Muscle of leg (tissue), 11 donors: ENCODE results near the gene TRIM7. TPM values are rescaled to one million over a fixed set of nuclear protein-coding genes. Genes with fewer than 3 reads are reported as not detected.

Experiments used
- DNase-seq: peaks from one replicate; pipeline ENCODE4 v3.0.0; 2013
- H3K27ac ChIP-seq: one replicate; pipeline ENCODE4 v1.5.1; 2013; ENCODE audit warnings: mild to moderate bottlenecking, low read length, control low read depth
- H3K27me3 ChIP-seq: one replicate; pipeline ENCODE4 v1.6.1; 2013; ENCODE audit warnings: low read length; ENCODE audit not compliant: control insufficient read depth, insufficient read depth
- H3K36me3 ChIP-seq: one replicate; pipeline ENCODE4 v1.6.1; 2013; ENCODE audit warnings: low read length; ENCODE audit not compliant: control insufficient read depth, insufficient read depth
- H3K4me1 ChIP-seq: one replicate; pipeline ENCODE4 v1.6.1; 2013; ENCODE audit warnings: low read length; ENCODE audit not compliant: control insufficient read depth, insufficient read depth
- H3K4me3 ChIP-seq: one replicate; pipeline ENCODE4 v1.5.1; 2013; ENCODE audit warnings: low read length, control low read depth
- H3K9me3 ChIP-seq: replicated peaks from 2 replicates; pipeline ENCODE4 v1.6.1; 2013; ENCODE audit warnings: low read depth, low read length; ENCODE audit not compliant: control insufficient read depth
- WGBS: methylation state at CpG from one replicate; pipeline ENCODE4 v1.1.5; 2013; ENCODE audit warnings: missing lambda C conversion rate; ENCODE audit not compliant: insufficient coverage; 5-methylcytosine and 5-hydroxymethylcytosine counted together
- polyA plus RNA-seq, 8 donors: library from polyadenylated mRNA; unstranded; fragments of 120-200 nt; gene quantifications; one replicate each; pipeline versions ENCODE4 v1.2.1 to v1.2.3, GENCODE V29; 2013; ENCODE audit warnings: inconsistent platforms in 1 of 8, low replicate concordance in 1 of 8; ENCODE audit not compliant: insufficient read length in 8 of 8, insufficient read depth in 1 of 8
- total RNA-seq: library from RNA; stranded (reverse); fragments of 120-200 nt; gene quantifications from one replicate; pipeline ENCODE4 v1.2.4, GENCODE V29; 2013

TRIM7 gene
- total and polyA plus RNA-seq, 9 donors = 7.7 to 22.0 (median 15.0) TPM

DNA sequence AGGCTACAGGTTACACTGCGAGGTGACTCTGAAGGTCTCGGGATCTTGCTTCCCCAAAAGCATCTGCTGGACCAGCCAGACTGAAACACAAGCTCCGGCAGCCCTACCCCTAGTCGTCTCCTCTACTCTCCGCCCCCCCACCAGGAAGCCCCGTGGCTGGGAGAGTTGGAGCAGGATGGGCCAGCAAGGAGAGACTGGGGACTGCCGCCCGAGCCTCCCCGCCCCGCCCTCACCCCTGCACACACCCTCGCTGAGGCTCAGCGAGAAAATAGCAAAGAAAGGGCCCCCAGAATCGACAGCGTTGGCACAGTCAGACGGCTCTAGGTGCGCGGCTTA lies 1.3 kb downstream of the TRIM7 start:
- Histone ChIP-seq H3K36me3 (peaks cover 1% of the 10 kb centered on the region), H3K4me1 (peaks cover 28% of the 10 kb centered on the region), H3K27ac (no peak overlapping the region), H3K27me3 (peaks cover 60% of the 10 kb centered on the region), H3K4me3 (peak overlapping the region; percentile 52), H3K9me3 (no peaks in the 10 kb centered on the region)
- 6% methylated on average over 8 of the region's 17 CpGs for WGBS
- no peak for DNase-seq

DNA sequence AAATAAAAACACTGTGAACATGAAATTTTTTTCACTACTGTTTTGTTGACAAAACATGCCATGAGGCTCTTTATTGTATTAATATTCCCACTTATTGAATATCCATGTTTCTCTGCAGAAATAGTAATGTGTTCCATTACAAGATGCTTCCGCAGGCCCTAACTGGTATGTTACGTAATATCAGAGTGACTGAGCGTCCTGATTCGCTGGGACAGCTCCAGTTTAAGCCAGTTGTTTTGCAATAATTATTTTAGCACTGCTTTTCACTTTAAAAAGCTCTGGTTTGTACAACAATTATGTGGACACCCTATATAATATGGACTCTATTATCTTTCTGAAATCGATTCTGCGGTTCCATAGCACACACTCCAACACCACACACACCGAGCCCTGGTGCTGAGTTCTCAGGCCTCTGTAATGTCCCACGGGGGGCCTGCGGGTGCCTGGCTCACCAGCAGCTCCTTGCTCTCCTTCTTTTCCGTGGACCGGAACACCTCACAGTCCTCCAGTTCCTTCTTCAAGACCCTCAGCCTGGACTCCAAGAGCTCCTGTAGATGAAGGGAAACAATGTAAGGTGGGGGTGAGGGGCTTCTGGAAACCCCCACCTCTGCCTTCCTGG lies 1.8 kb downstream of the TRIM7 start:
- no peak for DNase-seq
- Histone ChIP-seq H3K9me3 (no peaks in the 10 kb centered on the region), H3K36me3 (peaks cover 4% of the 10 kb centered on the region), H3K27me3 (peaks cover 60% of the 10 kb centered on the region), H3K4me1 (peaks cover 28% of the 10 kb centered on the region), H3K27ac (no peak overlapping the region), H3K4me3 (no peak overlapping the region)
- WGBS = 62% methylated on average over 7 of the region's 11 CpGs

DNA sequence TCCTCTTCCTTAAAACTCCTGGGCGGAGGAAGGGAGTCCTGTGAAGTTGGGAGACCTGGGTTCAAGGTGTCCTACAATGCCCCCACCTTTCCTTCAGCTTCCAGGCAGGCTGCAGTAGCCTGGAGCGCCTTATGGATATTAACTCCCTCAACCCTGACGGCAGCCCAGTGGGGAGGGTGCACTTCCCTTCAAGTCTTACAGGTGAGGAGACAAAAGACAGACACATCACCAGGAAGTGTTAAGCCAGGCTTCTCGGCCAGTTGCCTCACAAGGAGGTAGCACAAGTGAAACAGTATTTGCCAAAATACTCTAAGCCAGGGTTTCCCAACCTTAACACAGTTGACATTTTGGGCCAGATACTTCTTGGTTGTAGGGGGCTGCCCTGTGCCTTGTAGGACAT lies 4.2 kb downstream of the TRIM7 start:
- no peak for DNase-seq
- no peak overlapping the region for H3K27ac ChIP-seq
- peaks cover 57% of the 10 kb centered on the region for H3K27me3 ChIP-seq
- H3K36me3 ChIP-seq = peaks cover 4% of the 10 kb centered on the region
- peaks cover 17% of the 10 kb centered on the region for H3K4me1 ChIP-seq
- WGBS = 20% methylated on average over 1 of the region's 4 CpGs
- H3K4me3 ChIP-seq = no peak overlapping the region
- no peaks in the 10 kb centered on the region for H3K9me3 ChIP-seq

DNA sequence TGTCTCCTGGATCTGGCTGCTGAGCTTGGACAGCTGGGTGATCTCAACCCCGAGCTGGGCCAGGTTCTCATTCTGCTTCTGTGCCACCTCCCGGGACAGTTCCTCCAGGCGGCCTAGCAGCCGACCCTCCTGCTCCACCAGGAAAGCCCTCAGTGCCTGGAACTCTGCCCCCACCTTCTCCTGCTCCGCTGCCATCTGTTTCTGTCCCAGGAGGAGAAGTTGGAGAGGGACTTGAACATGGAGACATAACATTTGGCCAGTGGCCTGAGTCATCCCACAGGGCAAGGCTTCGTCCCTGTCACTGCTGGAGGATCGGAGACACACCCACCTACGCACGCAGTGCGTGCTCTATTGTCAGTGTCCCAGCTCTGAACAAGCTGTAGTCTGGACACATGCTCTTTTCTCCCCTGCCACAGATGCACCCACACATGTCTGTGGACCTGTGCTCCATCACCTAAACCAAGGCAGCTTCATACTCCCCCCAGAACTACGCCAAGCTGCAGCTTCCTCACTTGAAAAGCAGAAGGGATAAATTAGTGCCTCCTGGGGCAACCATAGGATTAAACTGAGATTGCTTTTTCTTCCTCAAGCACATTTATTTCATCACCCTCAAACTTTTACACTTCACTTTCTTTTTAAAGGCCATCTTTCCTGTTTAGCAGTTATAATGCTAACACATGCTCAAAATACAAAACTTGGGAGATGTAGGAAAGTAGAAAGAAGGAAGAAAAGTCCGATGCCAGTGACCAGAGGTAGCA lies 4.9 kb downstream of the TRIM7 start:
- 55% methylated on average over 6 of the region's 12 CpGs for WGBS
- Histone ChIP-seq H3K4me3 (no peak overlapping the region), H3K27ac (no peak overlapping the region), H3K9me3 (no peaks in the 10 kb centered on the region), H3K4me1 (peaks cover 11% of the 10 kb centered on the region), H3K27me3 (peaks cover 49% of the 10 kb centered on the region), H3K36me3 (peaks cover 4% of the 10 kb centered on the region)
- DNase-seq = no peak

DNA sequence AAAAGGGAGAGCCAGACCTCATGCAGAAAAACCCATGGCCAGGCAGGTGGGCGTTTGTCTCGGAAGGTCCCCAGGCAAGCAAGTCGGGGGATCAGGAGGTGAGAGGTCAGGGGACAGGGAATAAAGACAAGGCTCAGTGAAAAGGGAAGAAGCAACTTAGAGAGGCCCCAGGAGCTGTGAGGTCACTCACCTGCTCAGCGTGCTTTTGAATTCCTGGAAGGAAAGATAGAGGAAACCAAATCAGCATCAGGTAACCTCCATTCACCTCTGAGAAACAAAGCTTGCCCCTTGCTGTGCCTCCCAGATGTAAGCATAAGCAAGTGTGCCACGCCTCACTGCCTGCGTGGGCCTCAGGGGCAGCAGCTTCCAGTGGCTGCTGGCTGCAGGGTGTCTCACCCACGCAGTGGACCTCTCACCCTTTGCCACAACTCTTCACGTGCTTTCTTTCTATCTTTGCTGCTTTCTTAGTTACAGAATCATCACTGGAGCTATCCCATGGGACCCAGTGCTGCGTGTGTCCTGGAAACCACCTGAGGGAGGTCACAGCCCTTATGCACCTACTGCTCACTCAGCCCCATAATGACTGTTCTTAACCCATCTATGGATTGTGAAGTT lies 6.0 kb downstream of the TRIM7 start:
- 47% methylated on average over 7 of the region's 9 CpGs for WGBS
- H3K36me3 ChIP-seq = peaks cover 6% of the 10 kb centered on the region
- H3K4me1 ChIP-seq = peaks cover 8% of the 10 kb centered on the region
- H3K4me3 ChIP-seq = no peak overlapping the region
- H3K27me3 ChIP-seq = peaks cover 44% of the 10 kb centered on the region
- no peaks in the 10 kb centered on the region for H3K9me3 ChIP-seq
- no peak overlapping the region for H3K27ac ChIP-seq
- DNase-seq = no peak

DNA sequence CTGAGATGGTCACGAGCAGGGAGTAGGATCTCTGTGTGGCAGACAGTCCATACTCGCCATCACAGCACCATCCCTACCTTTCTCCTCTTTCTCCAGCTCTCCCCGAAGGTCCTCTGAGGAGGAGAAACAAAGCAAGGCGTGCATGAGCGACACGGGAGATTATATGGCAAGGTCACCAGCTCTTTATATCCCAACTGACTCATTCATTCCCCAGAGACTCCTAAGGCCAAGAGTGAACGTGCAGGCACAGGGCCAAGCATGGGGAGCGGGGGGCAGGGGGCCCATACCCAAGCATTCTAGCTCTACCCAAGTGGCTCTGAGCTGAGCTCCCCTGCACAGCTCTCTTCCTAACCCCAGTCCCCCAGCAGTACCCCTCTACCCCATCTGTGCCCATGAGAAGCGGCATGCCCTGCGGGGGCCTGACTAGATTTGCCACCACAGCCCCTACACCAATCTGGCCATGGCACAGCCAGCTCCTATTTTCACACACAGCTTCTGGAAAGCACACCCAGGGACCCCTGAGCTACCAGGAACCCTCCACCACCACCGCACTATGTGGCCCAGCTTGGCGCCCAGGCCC lies 6.8 kb downstream of the TRIM7 start:
- H3K27me3 ChIP-seq = peaks cover 36% of the 10 kb centered on the region
- H3K27ac ChIP-seq = no peak overlapping the region
- H3K4me3 ChIP-seq = no peak overlapping the region
- peaks cover 6% of the 10 kb centered on the region for H3K36me3 ChIP-seq
- WGBS = 70% methylated on average over 5 of the region's 12 CpGs
- no peak for DNase-seq
- no peaks in the 10 kb centered on the region for H3K9me3 ChIP-seq
- no peaks in the 10 kb centered on the region for H3K4me1 ChIP-seq

DNA sequence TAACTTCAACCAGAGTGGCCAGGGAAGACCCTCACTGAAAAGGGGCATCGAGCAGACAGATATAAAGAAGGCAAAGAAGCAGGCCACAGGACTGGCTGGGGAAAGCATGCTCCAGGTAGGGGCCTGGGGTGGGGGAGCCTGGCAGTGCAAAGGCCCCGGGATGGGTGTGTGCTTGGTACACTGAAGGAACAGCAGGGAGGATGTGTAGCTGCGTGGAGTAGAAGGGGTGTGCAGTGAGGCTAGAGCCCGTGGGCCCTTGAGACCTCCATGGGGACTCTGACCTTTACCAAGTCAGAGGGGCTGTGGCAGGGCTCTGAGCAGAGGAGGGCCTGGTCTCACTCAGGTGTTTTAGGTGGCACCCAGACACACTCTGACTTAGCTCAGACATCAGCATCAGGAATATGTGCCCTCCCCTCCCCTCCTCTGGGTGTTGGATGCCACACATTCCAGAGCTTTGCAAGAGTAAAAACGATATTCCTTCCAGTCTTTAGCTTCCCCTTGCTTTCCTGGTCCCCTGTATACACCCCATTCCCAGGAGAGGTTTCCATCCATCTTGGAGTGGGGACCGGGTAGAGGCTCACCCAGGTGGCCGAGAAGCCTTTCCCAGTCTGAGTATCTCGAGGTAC lies 7.6 kb downstream of the TRIM7 start:
- Histone ChIP-seq H3K9me3 (no peaks in the 10 kb centered on the region), H3K27me3 (peaks cover 30% of the 10 kb centered on the region), H3K4me3 (no peak overlapping the region), H3K27ac (no peak overlapping the region), H3K4me1 (peaks cover 2% of the 10 kb centered on the region), H3K36me3 (peaks cover 6% of the 10 kb centered on the region)
- no peak for DNase-seq
- WGBS = 55% methylated on average over 7 of the region's 8 CpGs

DNA sequence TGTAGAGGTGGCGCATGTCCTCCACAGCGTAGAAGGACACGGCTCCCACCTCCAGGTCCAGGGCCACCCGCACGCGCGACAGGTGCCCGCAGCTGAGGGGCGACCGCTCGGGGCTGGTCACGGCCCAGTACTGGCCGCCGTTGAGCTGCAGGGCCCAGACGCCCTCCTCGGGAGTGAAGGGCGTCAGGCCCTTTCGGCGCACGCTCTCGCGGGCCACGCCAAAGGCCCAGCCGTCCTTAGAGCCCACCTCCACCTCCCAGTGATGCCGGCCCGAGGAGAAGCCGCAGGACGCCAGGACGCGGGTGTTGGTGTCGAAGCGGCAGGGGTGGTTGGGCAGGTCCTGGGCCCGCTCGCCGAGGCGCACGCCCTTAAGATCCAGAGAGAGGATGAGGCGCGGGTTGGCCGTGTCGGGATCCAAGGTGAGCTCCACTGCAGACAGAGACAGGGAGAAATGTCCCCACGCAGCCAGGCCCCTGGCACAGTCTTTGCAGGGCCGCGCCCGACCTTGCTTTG lies 9.7 kb downstream of the TRIM7 start:
- Histone ChIP-seq H3K27ac (no peak overlapping the region), H3K9me3 (no peaks in the 10 kb centered on the region), H3K27me3 (peaks cover 13% of the 10 kb centered on the region), H3K4me3 (no peak overlapping the region), H3K4me1 (peaks cover 8% of the 10 kb centered on the region), H3K36me3 (peaks cover 6% of the 10 kb centered on the region)
- DNase-seq = no peak
- WGBS = 40% methylated on average over 39 of the region's 45 CpGs

DNA sequence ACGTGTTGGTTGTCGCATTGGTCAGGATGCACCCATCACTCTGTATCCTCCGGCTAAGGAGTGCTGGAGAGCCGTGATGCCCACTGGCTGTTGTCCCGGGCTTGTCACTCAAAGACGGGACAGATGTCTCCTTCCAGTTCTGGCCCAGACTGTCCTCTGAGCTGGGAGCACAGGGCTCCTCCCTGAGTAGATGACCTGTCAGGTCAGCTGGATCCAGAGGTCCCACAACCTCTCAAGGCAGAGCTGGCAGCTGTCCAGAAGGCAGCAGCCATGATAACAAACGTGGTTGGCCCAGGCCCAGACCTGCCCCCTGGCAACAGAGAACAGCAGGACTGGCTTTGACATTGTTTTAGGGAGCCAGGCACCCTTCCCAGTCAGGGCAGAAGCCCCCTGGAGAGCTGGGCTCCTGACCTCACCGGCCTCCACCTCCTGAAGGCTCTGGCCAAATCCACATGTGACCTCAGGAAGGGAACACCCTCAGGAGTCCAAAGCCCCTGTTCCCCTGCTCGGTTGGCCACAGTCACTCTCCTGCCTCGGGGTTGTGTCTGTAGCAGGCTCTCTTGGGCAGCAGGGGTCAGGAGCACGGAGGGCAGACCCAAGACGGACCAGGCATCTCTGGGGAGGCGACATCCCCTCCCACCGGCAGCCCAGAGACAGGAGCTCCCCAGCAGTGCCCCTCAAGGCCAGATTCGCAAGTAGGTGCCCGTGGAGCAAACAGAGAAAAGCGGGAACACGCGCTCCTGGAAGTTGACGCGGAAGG lies 10.3 kb downstream of the TRIM7 start:
- Histone ChIP-seq H3K27me3 (peaks cover 8% of the 10 kb centered on the region), H3K9me3 (no peaks in the 10 kb centered on the region), H3K4me1 (peaks cover 14% of the 10 kb centered on the region), H3K36me3 (peaks cover 6% of the 10 kb centered on the region), H3K4me3 (no peak overlapping the region), H3K27ac (no peak overlapping the region)
- 58% methylated on average over 21 of the region's 21 CpGs for WGBS
- peak; percentile 35 for DNase-seq
